AG04449 (cell line): ENCODE data around the gene SPATA20.

Source experiments
- CTCF ChIA-PET: fragments of 350-600 bp; formaldehyde crosslinking; extraction: SDS; loops from one replicate; lab custom pipeline; 2021; ENCODE audit warnings: antibody characterized with exemption; lab: Yijun Ruan, JAX
- POLR2A ChIA-PET: fragments of 400-600, 350-600 bp; formaldehyde crosslinking; extraction: SDS; loops from one replicate; lab custom pipeline; 2020; ENCODE audit warnings: antibody characterized with exemption, inconsistent platforms; lab: Yijun Ruan, JAX
- DNase-seq: peaks from one replicate; pipeline ENCODE4 v3.0.0-alpha.2; 2010; ENCODE audit warnings: low read depth, low spot score
- H3K4me3 ChIP-seq: 2 replicates; pipeline ENCODE4 v1.5.1; 2011; ENCODE audit warnings: low read depth, mild to moderate bottlenecking, control low read depth, low read length
- TF ChIP-seq, protein P1 (sequence below): IDR thresholded peaks from one replicate; pipeline ENCODE4 v1.5.1; 2011; ENCODE audit warnings: mild to moderate bottlenecking, moderate library complexity, low read length, control low read depth, inconsistent platforms; ENCODE audit not compliant: insufficient read depth; ENCODE audit errors: missing control alignments

Gene SPATA20

DNA sequence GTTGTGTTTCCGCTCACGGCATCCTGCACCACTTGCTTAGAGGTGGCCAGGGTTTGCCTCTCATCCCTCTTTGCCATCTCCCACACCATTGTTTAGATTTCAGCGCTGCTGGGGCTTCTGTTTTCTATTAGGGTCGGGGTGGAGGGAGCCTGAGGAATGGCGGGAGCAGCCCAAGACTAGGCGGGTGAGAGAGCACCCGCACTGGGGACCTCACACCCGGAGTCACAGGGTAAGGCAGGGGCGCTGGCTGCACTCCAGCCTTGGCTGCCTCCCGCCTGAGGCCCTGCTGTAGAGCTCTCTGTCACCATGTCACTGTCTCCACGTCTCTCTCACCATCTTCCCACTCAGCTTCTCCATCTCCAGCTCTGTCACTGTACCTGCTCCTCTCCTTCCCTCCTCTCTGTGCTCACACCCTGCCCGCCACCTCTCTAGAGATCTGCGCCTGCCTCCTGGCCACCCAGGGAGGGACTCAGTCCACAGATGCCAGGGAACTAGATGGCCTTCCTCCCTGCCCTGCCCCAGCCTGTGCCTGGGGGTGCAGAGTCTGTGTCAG lies 54.9 kb downstream of the SPATA20 start:
- ChIA-PET POLR2A (no interaction called here), CTCF (no interaction called here)
- TF ChIP-seq, protein P1, sequence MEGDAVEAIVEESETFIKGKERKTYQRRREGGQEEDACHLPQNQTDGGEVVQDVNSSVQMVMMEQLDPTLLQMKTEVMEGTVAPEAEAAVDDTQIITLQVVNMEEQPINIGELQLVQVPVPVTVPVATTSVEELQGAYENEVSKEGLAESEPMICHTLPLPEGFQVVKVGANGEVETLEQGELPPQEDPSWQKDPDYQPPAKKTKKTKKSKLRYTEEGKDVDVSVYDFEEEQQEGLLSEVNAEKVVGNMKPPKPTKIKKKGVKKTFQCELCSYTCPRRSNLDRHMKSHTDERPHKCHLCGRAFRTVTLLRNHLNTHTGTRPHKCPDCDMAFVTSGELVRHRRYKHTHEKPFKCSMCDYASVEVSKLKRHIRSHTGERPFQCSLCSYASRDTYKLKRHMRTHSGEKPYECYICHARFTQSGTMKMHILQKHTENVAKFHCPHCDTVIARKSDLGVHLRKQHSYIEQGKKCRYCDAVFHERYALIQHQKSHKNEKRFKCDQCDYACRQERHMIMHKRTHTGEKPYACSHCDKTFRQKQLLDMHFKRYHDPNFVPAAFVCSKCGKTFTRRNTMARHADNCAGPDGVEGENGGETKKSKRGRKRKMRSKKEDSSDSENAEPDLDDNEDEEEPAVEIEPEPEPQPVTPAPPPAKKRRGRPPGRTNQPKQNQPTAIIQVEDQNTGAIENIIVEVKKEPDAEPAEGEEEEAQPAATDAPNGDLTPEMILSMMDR = no peak
- no peak overlapping the region for H3K4me3 ChIP-seq
- no peak for DNase-seq

DNA sequence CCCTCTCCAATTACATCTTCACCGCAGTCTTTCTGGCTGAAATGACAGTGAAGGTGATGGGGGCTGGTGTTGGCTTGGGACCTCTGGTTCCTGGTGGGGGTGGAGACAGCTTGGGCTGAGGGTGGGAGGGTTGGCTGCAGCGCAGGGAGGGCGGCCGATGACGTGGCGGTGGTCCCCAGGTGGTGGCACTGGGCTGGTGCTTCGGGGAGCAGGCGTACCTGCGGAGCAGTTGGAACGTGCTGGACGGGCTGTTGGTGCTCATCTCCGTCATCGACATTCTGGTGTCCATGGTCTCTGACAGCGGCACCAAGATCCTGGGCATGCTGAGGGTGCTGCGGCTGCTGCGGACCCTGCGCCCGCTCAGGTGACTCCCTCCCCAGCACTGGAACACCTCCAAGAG lies 55.9 kb downstream of the SPATA20 start:
- ChIA-PET CTCF (no interaction called here), POLR2A (no interaction called here)
- no peak for DNase-seq
- TF ChIP-seq, protein P1 = no peak
- no peak overlapping the region for H3K4me3 ChIP-seq

DNA sequence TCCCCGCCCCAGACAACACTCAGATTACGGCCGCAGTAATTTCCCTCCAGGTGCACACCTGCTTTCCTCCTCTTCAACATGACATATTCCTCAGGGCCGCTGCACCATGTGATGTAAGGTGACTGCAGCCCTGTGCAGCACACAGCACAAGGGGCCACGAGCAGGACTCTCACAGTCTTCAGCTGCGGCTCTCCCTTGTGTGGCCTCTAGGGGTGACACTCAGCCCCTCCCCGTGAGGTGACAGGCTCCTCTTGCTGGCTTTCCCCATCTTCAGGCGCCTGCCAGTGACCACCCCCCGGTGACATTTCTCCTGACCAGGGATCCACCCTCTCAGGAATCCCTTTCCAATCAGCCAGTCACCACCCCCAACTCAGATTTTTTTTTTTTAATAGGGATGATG lies 56.4 kb downstream of the SPATA20 start:
- ChIA-PET POLR2A (no interaction called here), CTCF (interaction anchor here (1.1 kb wide), 1 partner anchor 9 kb away, joined by 3 read pairs; no protein-coding TSS in a partner anchor)
- TF ChIP-seq, protein P1 = peak; percentile 9
- DNase-seq = no peak
- H3K4me3 ChIP-seq = no peak overlapping the region

DNA sequence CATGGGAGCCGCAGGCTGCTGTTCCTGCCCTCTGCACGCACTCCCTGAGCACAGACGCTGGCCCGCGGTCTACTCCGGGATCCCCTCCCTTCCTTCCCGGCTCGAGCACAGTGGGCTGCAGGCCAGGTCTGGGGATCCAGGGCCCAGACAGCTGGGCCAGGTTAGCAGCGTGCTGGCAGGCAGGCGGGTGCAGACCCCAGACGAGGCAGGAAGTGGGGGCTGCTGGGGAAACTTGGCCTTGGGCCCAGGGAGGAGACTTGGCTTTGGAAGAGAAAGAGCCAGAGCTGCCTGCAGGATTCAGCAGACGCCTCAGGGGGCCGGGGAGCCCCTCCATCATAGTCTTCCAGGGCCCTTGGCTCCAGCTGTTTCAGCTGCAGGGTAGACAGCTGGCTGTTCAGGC lies 57.5 kb downstream of the SPATA20 start:
- no peak overlapping the region for H3K4me3 ChIP-seq
- TF ChIP-seq, protein P1 = no peak
- POLR2A ChIA-PET = no interaction called here
- no peak for DNase-seq
- CTCF ChIA-PET = interaction anchor here (0.6 to 1.2 kb wide), 6 partner anchors 10 to 90 kb away, joined by 3 to 4 read pairs (median 4); no protein-coding TSS in a partner anchor

DNA sequence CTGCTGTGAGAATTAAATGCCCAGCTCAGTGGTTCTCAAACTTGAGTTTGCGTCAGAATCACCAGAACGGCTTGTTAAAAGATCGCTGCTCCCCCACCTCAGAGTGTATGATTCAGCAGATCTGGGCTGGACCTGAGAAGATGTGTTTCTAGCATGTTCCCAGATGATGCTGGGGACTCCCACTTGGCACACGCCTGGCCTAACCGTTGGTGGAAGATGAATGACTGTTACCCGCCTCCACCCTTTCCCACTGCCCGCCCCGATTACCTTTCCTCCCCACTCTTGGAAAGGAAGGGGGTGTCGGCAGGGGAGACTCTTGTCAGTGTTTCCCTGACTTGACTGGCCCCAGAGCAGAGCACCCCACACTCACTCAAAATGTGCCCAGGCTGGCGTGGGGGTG lies 58.5 kb downstream of the SPATA20 start:
- DNase-seq = no peak
- TF ChIP-seq, protein P1 = no peak
- H3K4me3 ChIP-seq = no peak overlapping the region
- ChIA-PET CTCF (interaction anchor here (0.8 to 1.1 kb wide), 4 partner anchors 12 to 31 kb away, joined by 3 to 4 read pairs (median 4); no protein-coding TSS in a partner anchor), POLR2A (no interaction called here)
